ENCODE results near the gene SEMA3G. TPM values are rescaled to one million over a fixed set of nuclear protein-coding genes. Genes with fewer than 3 reads are reported as not detected.

SEMA3G gene
- total RNA-seq, 1 experiment from 2014 or later: 1.6 TPM

- no peak for TF ChIP-seq AFF4 (CRISPR knock-in tag; IDR thresholded peaks at IDR 0.05; ENCODE audit: borderline replicate concordance)
- TF ChIP-seq CDX4 (CRISPR knock-in tag; IDR thresholded peaks at IDR 0.05; ENCODE audit: borderline replicate concordance): no peak
- TF ChIP-seq ZNF671 (CRISPR knock-in tag; IDR thresholded peaks at IDR 0.05): no peak
- no peak for TF ChIP-seq TCF7 (CRISPR knock-in tag; IDR thresholded peaks at IDR 0.05; ENCODE audit: low read depth)
- no peak for TF ChIP-seq TP53 (CRISPR knock-in tag; IDR thresholded peaks at IDR 0.05)
- no peak for TF ChIP-seq NR3C1 (CRISPR knock-in tag; conservative IDR thresholded peaks at IDR 0.05; ENCODE audit: low read depth)
Observed at GRCh38 chr3:52401551-52401950, 43.4 kb downstream of the SEMA3G start (continued).

- Mint-ChIP-seq H3K36me3 (peaks cover 38% of the 10 kb centered on the region), H3K4me3 (no peak overlapping the region), H3K9me3 (no peaks in the 10 kb centered on the region), H3K27ac (no peak overlapping the region), H3K27me3 (ENCODE audit: low read depth) (no peaks in the 10 kb centered on the region), H3K4me1 (no peaks in the 10 kb centered on the region)
- no peak for DNase-seq (ENCODE audit: low spot score)
- no peak for TF ChIP-seq NFYB (CRISPR knock-in tag; conservative IDR thresholded peaks at IDR 0.05; ENCODE audit: low read depth)
- TF ChIP-seq AFF4 (CRISPR knock-in tag; IDR thresholded peaks at IDR 0.05; ENCODE audit: borderline replicate concordance): no peak
- no peak for TF ChIP-seq MXD4 (CRISPR knock-in tag; IDR thresholded peaks at IDR 0.05; ENCODE audit: borderline replicate concordance)
- TF ChIP-seq FOXK1 (CRISPR knock-in tag; IDR thresholded peaks at IDR 0.05): no peak
- TF ChIP-seq, protein P1, sequence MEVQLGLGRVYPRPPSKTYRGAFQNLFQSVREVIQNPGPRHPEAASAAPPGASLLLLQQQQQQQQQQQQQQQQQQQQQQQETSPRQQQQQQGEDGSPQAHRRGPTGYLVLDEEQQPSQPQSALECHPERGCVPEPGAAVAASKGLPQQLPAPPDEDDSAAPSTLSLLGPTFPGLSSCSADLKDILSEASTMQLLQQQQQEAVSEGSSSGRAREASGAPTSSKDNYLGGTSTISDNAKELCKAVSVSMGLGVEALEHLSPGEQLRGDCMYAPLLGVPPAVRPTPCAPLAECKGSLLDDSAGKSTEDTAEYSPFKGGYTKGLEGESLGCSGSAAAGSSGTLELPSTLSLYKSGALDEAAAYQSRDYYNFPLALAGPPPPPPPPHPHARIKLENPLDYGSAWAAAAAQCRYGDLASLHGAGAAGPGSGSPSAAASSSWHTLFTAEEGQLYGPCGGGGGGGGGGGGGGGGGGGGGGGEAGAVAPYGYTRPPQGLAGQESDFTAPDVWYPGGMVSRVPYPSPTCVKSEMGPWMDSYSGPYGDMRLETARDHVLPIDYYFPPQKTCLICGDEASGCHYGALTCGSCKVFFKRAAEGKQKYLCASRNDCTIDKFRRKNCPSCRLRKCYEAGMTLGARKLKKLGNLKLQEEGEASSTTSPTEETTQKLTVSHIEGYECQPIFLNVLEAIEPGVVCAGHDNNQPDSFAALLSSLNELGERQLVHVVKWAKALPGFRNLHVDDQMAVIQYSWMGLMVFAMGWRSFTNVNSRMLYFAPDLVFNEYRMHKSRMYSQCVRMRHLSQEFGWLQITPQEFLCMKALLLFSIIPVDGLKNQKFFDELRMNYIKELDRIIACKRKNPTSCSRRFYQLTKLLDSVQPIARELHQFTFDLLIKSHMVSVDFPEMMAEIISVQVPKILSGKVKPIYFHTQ (CRISPR knock-in tag; IDR thresholded peaks at IDR 0.05): no peak
- TF ChIP-seq CREB1 (CRISPR knock-in tag; IDR thresholded peaks at IDR 0.05): no peak
- no peak for TF ChIP-seq ZNF263 (CRISPR knock-in tag; IDR thresholded peaks at IDR 0.05; ENCODE audit: low read depth)
- TF ChIP-seq, protein P2, sequence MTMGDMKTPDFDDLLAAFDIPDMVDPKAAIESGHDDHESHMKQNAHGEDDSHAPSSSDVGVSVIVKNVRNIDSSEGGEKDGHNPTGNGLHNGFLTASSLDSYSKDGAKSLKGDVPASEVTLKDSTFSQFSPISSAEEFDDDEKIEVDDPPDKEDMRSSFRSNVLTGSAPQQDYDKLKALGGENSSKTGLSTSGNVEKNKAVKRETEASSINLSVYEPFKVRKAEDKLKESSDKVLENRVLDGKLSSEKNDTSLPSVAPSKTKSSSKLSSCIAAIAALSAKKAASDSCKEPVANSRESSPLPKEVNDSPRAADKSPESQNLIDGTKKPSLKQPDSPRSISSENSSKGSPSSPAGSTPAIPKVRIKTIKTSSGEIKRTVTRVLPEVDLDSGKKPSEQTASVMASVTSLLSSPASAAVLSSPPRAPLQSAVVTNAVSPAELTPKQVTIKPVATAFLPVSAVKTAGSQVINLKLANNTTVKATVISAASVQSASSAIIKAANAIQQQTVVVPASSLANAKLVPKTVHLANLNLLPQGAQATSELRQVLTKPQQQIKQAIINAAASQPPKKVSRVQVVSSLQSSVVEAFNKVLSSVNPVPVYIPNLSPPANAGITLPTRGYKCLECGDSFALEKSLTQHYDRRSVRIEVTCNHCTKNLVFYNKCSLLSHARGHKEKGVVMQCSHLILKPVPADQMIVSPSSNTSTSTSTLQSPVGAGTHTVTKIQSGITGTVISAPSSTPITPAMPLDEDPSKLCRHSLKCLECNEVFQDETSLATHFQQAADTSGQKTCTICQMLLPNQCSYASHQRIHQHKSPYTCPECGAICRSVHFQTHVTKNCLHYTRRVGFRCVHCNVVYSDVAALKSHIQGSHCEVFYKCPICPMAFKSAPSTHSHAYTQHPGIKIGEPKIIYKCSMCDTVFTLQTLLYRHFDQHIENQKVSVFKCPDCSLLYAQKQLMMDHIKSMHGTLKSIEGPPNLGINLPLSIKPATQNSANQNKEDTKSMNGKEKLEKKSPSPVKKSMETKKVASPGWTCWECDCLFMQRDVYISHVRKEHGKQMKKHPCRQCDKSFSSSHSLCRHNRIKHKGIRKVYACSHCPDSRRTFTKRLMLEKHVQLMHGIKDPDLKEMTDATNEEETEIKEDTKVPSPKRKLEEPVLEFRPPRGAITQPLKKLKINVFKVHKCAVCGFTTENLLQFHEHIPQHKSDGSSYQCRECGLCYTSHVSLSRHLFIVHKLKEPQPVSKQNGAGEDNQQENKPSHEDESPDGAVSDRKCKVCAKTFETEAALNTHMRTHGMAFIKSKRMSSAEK (CRISPR knock-in tag; IDR thresholded peaks at IDR 0.05; ENCODE audit: borderline replicate concordance): no peak
- TF ChIP-seq CDX4 (CRISPR knock-in tag; IDR thresholded peaks at IDR 0.05; ENCODE audit: borderline replicate concordance): no peak
- ChIA-PET POLR2A (no interaction called here), CTCF (interaction anchor here (4.3 to 4.7 kb wide), 2 partner anchors 13 to 16 kb away, joined by 27 to 40 read pairs; no protein-coding TSS in a partner anchor)
- ATAC-seq: no peak
Observed at GRCh38 chr3:52401021-52401420, 43.9 kb downstream of the SEMA3G start.
